NB4 (cell line): ENCODE measurements around the gene GPR78.

ENCODE experiments used
- POLR2A ChIP-seq: IDR thresholded peaks from 2 replicates; pipeline ENCODE4 v1.6.1; 2011; ENCODE audit warnings: mild to moderate bottlenecking; ENCODE audit not compliant: insufficient read length; ENCODE audit errors: extremely low read depth
- TF ChIP-seq, protein P1 (sequence below): IDR thresholded peaks from one replicate; pipeline ENCODE4 v1.5.1; 2012; ENCODE audit warnings: low read depth, low read length

GRCh38 chr4:8601556-8601955 lies 21.4 kb downstream of the GPR78 start:
- TF ChIP-seq, protein P1, sequence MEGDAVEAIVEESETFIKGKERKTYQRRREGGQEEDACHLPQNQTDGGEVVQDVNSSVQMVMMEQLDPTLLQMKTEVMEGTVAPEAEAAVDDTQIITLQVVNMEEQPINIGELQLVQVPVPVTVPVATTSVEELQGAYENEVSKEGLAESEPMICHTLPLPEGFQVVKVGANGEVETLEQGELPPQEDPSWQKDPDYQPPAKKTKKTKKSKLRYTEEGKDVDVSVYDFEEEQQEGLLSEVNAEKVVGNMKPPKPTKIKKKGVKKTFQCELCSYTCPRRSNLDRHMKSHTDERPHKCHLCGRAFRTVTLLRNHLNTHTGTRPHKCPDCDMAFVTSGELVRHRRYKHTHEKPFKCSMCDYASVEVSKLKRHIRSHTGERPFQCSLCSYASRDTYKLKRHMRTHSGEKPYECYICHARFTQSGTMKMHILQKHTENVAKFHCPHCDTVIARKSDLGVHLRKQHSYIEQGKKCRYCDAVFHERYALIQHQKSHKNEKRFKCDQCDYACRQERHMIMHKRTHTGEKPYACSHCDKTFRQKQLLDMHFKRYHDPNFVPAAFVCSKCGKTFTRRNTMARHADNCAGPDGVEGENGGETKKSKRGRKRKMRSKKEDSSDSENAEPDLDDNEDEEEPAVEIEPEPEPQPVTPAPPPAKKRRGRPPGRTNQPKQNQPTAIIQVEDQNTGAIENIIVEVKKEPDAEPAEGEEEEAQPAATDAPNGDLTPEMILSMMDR = no peak
- TF ChIP-seq POLR2A = no peak
